Neuronal stem cell (in vitro differentiated cells): ENCODE results near the gene SUB1.
"Not testable (repeated sequence)": the region's sequence is repeated elsewhere in the genome, so short reads cannot be mapped to it uniquely, and the experiment has no call there.

Experiments
- DNase-seq: peaks from one replicate; pipeline ENCODE4 v3.0.0-alpha.2; 2013; ENCODE audit warnings: low spot score
- H2AFZ ChIP-seq: one replicate; pipeline ENCODE4 v1.6.1; 2013; ENCODE audit warnings: mild to moderate bottlenecking, low read length, inconsistent platforms
- H2AK5ac ChIP-seq: 2 replicates; pipeline ENCODE4 v1.6.1; 2013; ENCODE audit warnings: low read depth, mild to moderate bottlenecking, inconsistent platforms, low read length, moderate library complexity, mixed read lengths
- H2BK120ac ChIP-seq: 2 replicates; pipeline ENCODE4 v1.6.1; 2013; ENCODE audit warnings: low read depth, mild to moderate bottlenecking, inconsistent platforms, low read length, moderate library complexity, mixed read lengths
- H2BK12ac ChIP-seq: one replicate; pipeline ENCODE4 v1.6.1; 2013; ENCODE audit warnings: low read length, inconsistent platforms
- H2BK15ac ChIP-seq: 2 replicates; pipeline ENCODE4 v1.6.1; 2013; ENCODE audit warnings: mild to moderate bottlenecking, low read length, inconsistent platforms, mixed read lengths
- H2BK5ac ChIP-seq: one replicate; pipeline ENCODE4 v1.6.1; 2013; ENCODE audit warnings: inconsistent platforms, mild to moderate bottlenecking, low read length, moderate library complexity
- H3K14ac ChIP-seq: one replicate; pipeline ENCODE4 v1.6.1; 2013; ENCODE audit warnings: low read length, inconsistent platforms
- H3K18ac ChIP-seq: 2 replicates; pipeline ENCODE4 v1.6.1; 2013; ENCODE audit warnings: low read length, inconsistent platforms
- H3K23ac ChIP-seq: 2 replicates; pipeline ENCODE4 v1.6.1; 2013; ENCODE audit warnings: low read depth, mild to moderate bottlenecking, mixed read lengths, low read length, inconsistent platforms; ENCODE audit not compliant: poor library complexity
- H3K27ac ChIP-seq: replicated peaks from 3 replicates; pipeline ENCODE4 v1.5.1; 2013; ENCODE audit warnings: low read length, inconsistent platforms
- H3K27me3 ChIP-seq, 3 experiments: 2 replicates each; pipeline ENCODE4 v1.6.1; 2013; ENCODE audit warnings: low read length in 3 of 3, mild to moderate bottlenecking in 2 of 3, inconsistent platforms in 1 of 3, low read depth in 1 of 3, mixed read lengths in 1 of 3, moderate library complexity in 1 of 3; ENCODE audit not compliant: control insufficient read depth in 3 of 3, insufficient read depth in 3 of 3
- H3K36me3 ChIP-seq, 2 donors: replicated peaks in 1 of 2; 2 replicates each; pipeline ENCODE4 v1.6.1; 2013; ENCODE audit warnings: low read length in 2 of 2; ENCODE audit not compliant: control insufficient read depth in 2 of 2, insufficient read depth in 2 of 2
- H3K4ac ChIP-seq: 2 replicates; pipeline ENCODE4 v1.6.1; 2013; ENCODE audit warnings: inconsistent platforms, mild to moderate bottlenecking, low read length, moderate library complexity
- H3K4me1 ChIP-seq, 2 donors: 1 replicate in 1 of 2; 2 replicates in 1 of 2; pipeline ENCODE4 v1.6.1; 2013; ENCODE audit warnings: low read length in 2 of 2, low read depth in 1 of 2; ENCODE audit not compliant: control insufficient read depth in 2 of 2, insufficient read depth in 1 of 2
- H3K4me2 ChIP-seq: one replicate; pipeline ENCODE4 v1.6.1; 2013; ENCODE audit warnings: mild to moderate bottlenecking, low read length, inconsistent platforms; ENCODE audit not compliant: insufficient read depth, poor library complexity, severe bottlenecking
- H3K4me3 ChIP-seq, 2 donors: 2 replicates each; pipeline ENCODE4 v1.5.1; 2013; ENCODE audit warnings: low read length in 2 of 2, mild to moderate bottlenecking in 2 of 2, inconsistent platforms in 1 of 2, moderate library complexity in 1 of 2
- H3K79me1 ChIP-seq: one replicate; pipeline ENCODE4 v1.6.1; 2013; ENCODE audit warnings: low read depth, mild to moderate bottlenecking, inconsistent platforms, low read length, moderate library complexity
- H3K9ac ChIP-seq: one replicate; pipeline ENCODE4 v1.6.1; 2013; ENCODE audit warnings: mild to moderate bottlenecking, low read depth, low read length, inconsistent platforms; ENCODE audit not compliant: poor library complexity
- H3K9me3 ChIP-seq, 2 donors: replicated peaks in 1 of 2; 2 replicates each; pipeline versions ENCODE3 to v1.6.1; 2013; ENCODE audit warnings: low read length in 2 of 2, mild to moderate bottlenecking in 2 of 2, inconsistent platforms in 1 of 2, low read depth in 1 of 2, mixed read lengths in 1 of 2, moderate library complexity in 1 of 2; ENCODE audit not compliant: control insufficient read depth in 2 of 2, insufficient read depth in 1 of 2
- H4K8ac ChIP-seq: one replicate; pipeline ENCODE4 v1.6.1; 2013; ENCODE audit warnings: low read depth, mild to moderate bottlenecking, inconsistent platforms, low read length, moderate library complexity
- H4K91ac ChIP-seq: one replicate; pipeline ENCODE4 v1.6.1; 2013; ENCODE audit warnings: low read length, low read depth, mild to moderate bottlenecking, inconsistent platforms; ENCODE audit not compliant: poor library complexity
- WGBS, 2 donors: extraction: QIAGEN DNeasy Blood & Tissue Kit; methylation state at CpG; one replicate each; pipeline ENCODE4 v1.1.7; 2013; ENCODE audit warnings: missing lambda C conversion rate in 2 of 2, mixed read lengths in 1 of 2; ENCODE audit not compliant: insufficient read length in 2 of 2, insufficient replicate concordance in 1 of 2; ENCODE audit errors: extremely low coverage in 2 of 2; 5-methylcytosine and 5-hydroxymethylcytosine counted together

SUB1 gene

DNA sequence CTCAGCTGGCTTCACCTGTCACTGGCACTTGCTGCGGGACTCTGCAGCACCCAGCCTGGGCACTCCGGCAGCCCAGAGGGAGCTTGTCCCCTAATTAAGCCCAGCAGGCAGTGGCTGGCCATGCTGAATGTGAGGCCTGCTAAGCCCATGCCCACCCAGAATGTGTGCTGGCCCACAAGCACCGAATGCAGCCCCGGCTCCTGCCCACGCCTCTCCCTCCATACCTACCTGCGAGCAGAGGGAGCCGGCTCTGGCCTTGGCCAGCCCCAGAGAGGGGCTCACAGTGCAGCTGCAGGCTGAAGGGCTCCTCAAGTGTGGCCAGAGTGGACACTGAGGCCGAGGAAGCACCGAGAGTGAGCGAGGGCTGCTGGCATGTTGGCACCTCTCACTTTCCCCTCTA is 32.4 kb upstream of the SUB1 start:
- no peaks in the 10 kb centered on the region for H3K79me1 ChIP-seq

GRCh38 chr5:32554181-32554780 is 31.1 kb upstream of the SUB1 start:
- not testable (repeated sequence) for H3K4me1 ChIP-seq, H3K23ac ChIP-seq, DNase-seq, H2BK5ac ChIP-seq, H4K8ac ChIP-seq, H3K9ac ChIP-seq, H3K14ac ChIP-seq, H3K18ac ChIP-seq, H2AFZ ChIP-seq, H3K79me1 ChIP-seq, H2BK12ac ChIP-seq, H3K4me2 ChIP-seq, H3K4me3 ChIP-seq, H2BK15ac ChIP-seq, H2BK120ac ChIP-seq, H3K27me3 ChIP-seq, H3K9me3 ChIP-seq, H2AK5ac ChIP-seq, H3K36me3 ChIP-seq, H4K91ac ChIP-seq, H3K4ac ChIP-seq, H3K27ac ChIP-seq
- no CpG with 5 or more reads among the region's 2 CpGs for whole genome bisulfite sequencing, 2 donors

More for the DNA sequence above, 32.4 kb upstream of the SUB1 start:
- no peak overlapping the region for H2BK15ac ChIP-seq
- no peaks in the 10 kb centered on the region for H3K36me3 ChIP-seq
- H3K4ac ChIP-seq, result no peak overlapping the region
- no peak overlapping the region for H4K8ac ChIP-seq
- H3K14ac ChIP-seq, result no peak overlapping the region
- H3K9me3 ChIP-seq, result no peaks in the 10 kb centered on the region
- H3K27ac ChIP-seq, result no peak overlapping the region
- no peak overlapping the region for H3K23ac ChIP-seq
- no peak overlapping the region for H2BK120ac ChIP-seq
- H3K4me3 ChIP-seq, result no peak overlapping the region
- no peaks in the 10 kb centered on the region for H3K27me3 ChIP-seq
- H3K18ac ChIP-seq, result peak overlapping the region; percentile 65
- no peak overlapping the region for H4K91ac ChIP-seq
- no peak overlapping the region for H3K4me2 ChIP-seq
- H2AFZ ChIP-seq, result no peak overlapping the region
- H2AK5ac ChIP-seq, result no peak overlapping the region
- H3K4me1 ChIP-seq, result no peaks in the 10 kb centered on the region
- no peak overlapping the region for H2BK5ac ChIP-seq
- WGBS, 2 donors, result no CpG with 5 or more reads among the region's 10 CpGs
- DNase-seq, result no peak
- H2BK12ac ChIP-seq, result no peak overlapping the region
- H3K9ac ChIP-seq, result no peak overlapping the region

- not testable (repeated sequence) for H3K4me3 ChIP-seq, H3K14ac ChIP-seq, H3K79me1 ChIP-seq, H4K8ac ChIP-seq, H2AFZ ChIP-seq, H3K36me3 ChIP-seq, H3K4ac ChIP-seq, H3K9ac ChIP-seq, H2BK12ac ChIP-seq, H3K27ac ChIP-seq, H3K27me3 ChIP-seq, H3K9me3 ChIP-seq, H2BK15ac ChIP-seq, DNase-seq, H3K4me1 ChIP-seq, H3K18ac ChIP-seq, H4K91ac ChIP-seq, H2BK120ac ChIP-seq, H3K4me2 ChIP-seq, H2AK5ac ChIP-seq, H2BK5ac ChIP-seq, H3K23ac ChIP-seq
- no CpG with 5 or more reads among the region's 6 CpGs for WGBS, 2 donors
Measured at GRCh38 chr5:32556543-32556942, 28.8 kb upstream of the SUB1 start.

DNA sequence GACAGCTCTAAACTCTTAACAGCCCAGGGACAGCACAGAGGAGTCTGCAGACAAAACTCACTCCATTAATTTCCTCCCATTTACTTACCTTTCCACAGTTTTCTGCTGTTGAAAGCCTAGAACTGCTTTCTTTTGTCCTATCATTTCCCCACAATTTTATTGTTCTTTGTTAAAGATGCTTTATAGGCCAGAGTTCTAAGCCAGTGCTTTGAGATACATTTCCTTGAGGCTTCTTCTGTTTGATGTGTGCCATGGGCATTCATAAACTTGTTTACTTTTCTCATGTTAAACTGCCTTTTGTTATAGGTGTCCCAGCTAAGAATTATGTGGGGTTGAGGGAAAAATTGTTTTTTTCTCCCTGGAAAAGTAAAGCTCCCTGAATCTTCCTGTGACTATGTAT is 25.9 kb upstream of the SUB1 start:
- Histone ChIP-seq H2BK120ac (no peak overlapping the region), H4K91ac (no peak overlapping the region), H3K27me3 (no peaks in the 10 kb centered on the region), H2AFZ (no peak overlapping the region), H2BK5ac (no peak overlapping the region), H3K9ac (no peak overlapping the region), H3K14ac (no peak overlapping the region), H3K23ac (no peak overlapping the region), H3K79me1 (no peaks in the 10 kb centered on the region), H3K4me3 (no peak overlapping the region), H3K27ac (no peak overlapping the region), H2BK15ac (no peak overlapping the region), H2BK12ac (no peak overlapping the region), H3K36me3 (no peaks in the 10 kb centered on the region), H3K4ac (no peak overlapping the region), H3K9me3 (no peaks in the 10 kb centered on the region), H3K18ac (no peak overlapping the region), H4K8ac (no peak overlapping the region), H3K4me2 (no peak overlapping the region), H3K4me1 (peaks cover 0 to 6% of the 10 kb centered on the region in 2 donors), H2AK5ac (no peak overlapping the region)
- no peak for DNase-seq
